GM12892 (cell line): ENCODE measurements around the gene UBXN2A.

ENCODE experiments used
- POLR2A ChIP-seq: IDR thresholded peaks from 2 replicates; pipeline ENCODE4 v1.6.1; 2011; ENCODE audit warnings: low read depth, low read length, control low read depth
- POLR2AphosphoS5 ChIP-seq: IDR thresholded peaks from 2 replicates; pipeline ENCODE4 v1.6.1; 2011; ENCODE audit warnings: low read depth, low read length, control low read depth

- TF ChIP-seq POLR2AphosphoS5 (no peak), POLR2A (no peak)
Measured at GRCh38 chr2:24050041-24050979, 110.0 kb downstream of the UBXN2A start.
